K562 (cell line): ENCODE data around the gene DPPA2. TPM values are rescaled to one million over a fixed set of nuclear protein-coding genes. Genes with fewer than 3 reads are reported as not detected.

Experiments
- JUN ChIP-seq, 2 experiments: sonication (generic) in 1 of 2; formaldehyde crosslinking in 1 of 2; IDR thresholded peaks; 2 replicates each; pipeline versions ENCODE4 v1.6.1 to v1.8.0; 2012 to 2022; ENCODE audit warnings: borderline replicate concordance in 2 of 2, mild to moderate bottlenecking in 2 of 2, improper control_type of control experiment in 1 of 2, low read depth in 1 of 2, low read length in 1 of 2, missing genetic modification reagents in 1 of 2
- MIER1 ChIP-seq: fragments of 450-650 bp; IDR thresholded peaks from 2 replicates; pipeline ENCODE4 v1.6.1; 2016; ENCODE audit warnings: antibody characterized with exemption, mild to moderate bottlenecking, low read depth
- MTA3 ChIP-seq: fragments of 450-650 bp; formaldehyde crosslinking; IDR thresholded peaks from 2 replicates; pipeline ENCODE4 v1.6.1; 2017; ENCODE audit warnings: mild to moderate bottlenecking, borderline replicate concordance
- RAD51 ChIP-seq: fragments of 450-650 bp; IDR thresholded peaks from 2 replicates; pipeline ENCODE4 v1.7.1; 2016; ENCODE audit warnings: low read depth, mild to moderate bottlenecking, borderline replicate concordance
- RUNX1 ChIP-seq: sonication (generic); IDR thresholded peaks from 2 replicates; pipeline ENCODE4 v1.6.1; 2016; ENCODE audit warnings: antibody characterized with exemption, low read depth
- SMAD2 ChIP-seq: fragments of 150-350 bp; IDR thresholded peaks from 2 replicates; pipeline ENCODE4 v1.6.1; 2014; ENCODE audit warnings: low read depth, mild to moderate bottlenecking, low read length
- SMARCE1 ChIP-seq: fragments of 450-650 bp; IDR thresholded peaks from 2 replicates; pipeline ENCODE4 v1.7.1; 2016; ENCODE audit warnings: mild to moderate bottlenecking
- STAT5B ChIP-seq: fragments of 250-450 bp; sonication (Bioruptor Pico); IDR thresholded peaks from 2 replicates; pipeline ENCODE4 v1.8.0; 2021; ENCODE audit warnings: mild to moderate bottlenecking, inconsistent platforms
- ZNF717 ChIP-seq: fragments of 250-450 bp; sonication (Bioruptor Pico); IDR thresholded peaks from 2 replicates; pipeline ENCODE4 v1.5.0; 2021
- polyA plus RNA-seq, 8 experiments: library from polyadenylated mRNA; depleted of rRNA in 4 of 8; stranded (reverse) in 5 of 8; unstranded in 3 of 8; fragments of >200 nt; fragmentation: Nextera tagmentation in 2 of 8; fragmentation: Illumina TruSeq in 1 of 8; extraction: Ambion mirVana in 2 of 8; extraction: Trizol in 1 of 8; gene quantifications; 2 replicates each; pipeline versions ENCODE4 v1.2.1 to v1.2.3, GENCODE V29; 2011 to 2014; ENCODE audit warnings: inconsistent platforms in 1 of 8, missing spikeins in 1 of 8
- total RNA-seq, 7 experiments: library from RNA; depleted of rRNA in 6 of 7; stranded (reverse); fragments of >200 nt in 6 of 7; fragmentation: Illumina TruSeq in 2 of 7; extraction: Trizol in 2 of 7; gene quantifications; 2 replicates each; pipeline versions ENCODE4 v1.2.1 to v1.2.3, GENCODE V29; 2011 to 2021; ENCODE audit warnings: low replicate concordance in 1 of 7
- TF ChIP-seq, protein P1 (sequence below): sonication (generic); formaldehyde crosslinking; IDR thresholded peaks from 2 replicates; pipeline ENCODE4 v1.8.1; 2023; ENCODE audit warnings: mild to moderate bottlenecking, missing genetic modification reagents
- TF ChIP-seq, protein P2 (sequence below): IDR thresholded peaks from 2 replicates; pipeline ENCODE4 v1.6.1; 2011; ENCODE audit not compliant: insufficient read length; ENCODE audit errors: extremely low read depth
- TF ChIP-seq, protein P3 (sequence below): fragments of 450-650 bp; IDR thresholded peaks from 2 replicates; pipeline ENCODE4 v1.6.1; 2017; ENCODE audit warnings: mild to moderate bottlenecking, moderate library complexity

DPPA2 gene
- total and polyA plus RNA-seq, 9 of the 15 experiments (the other 6 are each of a cell fraction or from before 2014, with no cell fraction given) = 0.04 TPM; not detected in 8

DNA sequence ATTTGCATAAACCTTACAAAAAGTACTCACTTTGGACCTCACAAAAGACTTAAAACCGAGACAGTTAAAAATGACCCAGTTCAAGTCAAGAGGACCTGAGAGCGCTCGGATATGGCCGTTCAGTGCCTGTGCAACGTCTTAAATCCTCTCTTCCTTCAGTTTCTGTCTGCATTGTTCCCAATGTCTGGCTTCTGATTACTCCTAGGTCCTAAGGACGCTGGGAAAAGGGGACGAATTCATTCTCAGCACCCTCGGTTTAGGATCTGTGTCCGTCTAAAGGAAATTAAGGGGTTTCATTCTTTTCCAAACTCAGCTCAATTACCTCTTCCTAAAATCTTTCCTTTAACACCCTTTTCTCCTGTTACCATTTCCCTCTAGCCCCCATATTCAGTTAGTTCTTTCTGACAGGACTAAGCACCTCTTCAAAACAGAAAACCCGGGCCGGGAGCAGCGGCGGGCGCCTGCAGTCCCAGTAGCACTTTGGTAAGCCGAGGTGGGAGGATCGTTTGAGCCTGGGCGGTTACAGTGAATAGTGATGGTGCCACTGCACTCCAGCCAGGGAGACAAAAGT, 20.1 kb upstream of the DPPA2 start (continued):
- TF ChIP-seq, protein P1, sequence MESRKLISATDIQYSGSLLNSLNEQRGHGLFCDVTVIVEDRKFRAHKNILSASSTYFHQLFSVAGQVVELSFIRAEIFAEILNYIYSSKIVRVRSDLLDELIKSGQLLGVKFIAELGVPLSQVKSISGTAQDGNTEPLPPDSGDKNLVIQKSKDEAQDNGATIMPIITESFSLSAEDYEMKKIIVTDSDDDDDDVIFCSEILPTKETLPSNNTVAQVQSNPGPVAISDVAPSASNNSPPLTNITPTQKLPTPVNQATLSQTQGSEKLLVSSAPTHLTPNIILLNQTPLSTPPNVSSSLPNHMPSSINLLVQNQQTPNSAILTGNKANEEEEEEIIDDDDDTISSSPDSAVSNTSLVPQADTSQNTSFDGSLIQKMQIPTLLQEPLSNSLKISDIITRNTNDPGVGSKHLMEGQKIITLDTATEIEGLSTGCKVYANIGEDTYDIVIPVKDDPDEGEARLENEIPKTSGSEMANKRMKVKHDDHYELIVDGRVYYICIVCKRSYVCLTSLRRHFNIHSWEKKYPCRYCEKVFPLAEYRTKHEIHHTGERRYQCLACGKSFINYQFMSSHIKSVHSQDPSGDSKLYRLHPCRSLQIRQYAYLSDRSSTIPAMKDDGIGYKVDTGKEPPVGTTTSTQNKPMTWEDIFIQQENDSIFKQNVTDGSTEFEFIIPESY (CRISPR knock-in tag) = no peak
- TF ChIP-seq, protein P2, sequence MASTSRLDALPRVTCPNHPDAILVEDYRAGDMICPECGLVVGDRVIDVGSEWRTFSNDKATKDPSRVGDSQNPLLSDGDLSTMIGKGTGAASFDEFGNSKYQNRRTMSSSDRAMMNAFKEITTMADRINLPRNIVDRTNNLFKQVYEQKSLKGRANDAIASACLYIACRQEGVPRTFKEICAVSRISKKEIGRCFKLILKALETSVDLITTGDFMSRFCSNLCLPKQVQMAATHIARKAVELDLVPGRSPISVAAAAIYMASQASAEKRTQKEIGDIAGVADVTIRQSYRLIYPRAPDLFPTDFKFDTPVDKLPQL = no peak
- no peak for TF ChIP-seq ZNF717
- no peak for TF ChIP-seq MTA3
- no peak for TF ChIP-seq RUNX1
- no peak for TF ChIP-seq JUN (IDR thresholded peaks at IDR 0.05; ENCODE audit: borderline replicate concordance, low read depth, low read length)
- no peak for TF ChIP-seq JUN (CRISPR knock-in tag; IDR thresholded peaks at IDR 0.05; ENCODE audit: borderline replicate concordance)
- TF ChIP-seq RAD51 = no peak
- no peak for TF ChIP-seq SMAD2
- TF ChIP-seq STAT5B = no peak
- TF ChIP-seq, protein P3, sequence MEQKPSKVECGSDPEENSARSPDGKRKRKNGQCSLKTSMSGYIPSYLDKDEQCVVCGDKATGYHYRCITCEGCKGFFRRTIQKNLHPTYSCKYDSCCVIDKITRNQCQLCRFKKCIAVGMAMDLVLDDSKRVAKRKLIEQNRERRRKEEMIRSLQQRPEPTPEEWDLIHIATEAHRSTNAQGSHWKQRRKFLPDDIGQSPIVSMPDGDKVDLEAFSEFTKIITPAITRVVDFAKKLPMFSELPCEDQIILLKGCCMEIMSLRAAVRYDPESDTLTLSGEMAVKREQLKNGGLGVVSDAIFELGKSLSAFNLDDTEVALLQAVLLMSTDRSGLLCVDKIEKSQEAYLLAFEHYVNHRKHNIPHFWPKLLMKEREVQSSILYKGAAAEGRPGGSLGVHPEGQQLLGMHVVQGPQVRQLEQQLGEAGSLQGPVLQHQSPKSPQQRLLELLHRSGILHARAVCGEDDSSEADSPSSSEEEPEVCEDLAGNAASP = no peak
- no peak for TF ChIP-seq MIER1
- no peak for TF ChIP-seq SMARCE1
